ENCODE data around the gene ZNF558. TPM values are rescaled to one million over a fixed set of nuclear protein-coding genes. Genes with fewer than 3 reads are reported as not detected.
A peak's percentile ranks its signal among the peaks of the same experiment; 100 is the strongest.

The ZNF558 gene
- total and polyA plus RNA-seq, 2 experiments from 2014 or later = 3.5 to 5.7 TPM

- TF ChIP-seq CTCF (conservative IDR thresholded peaks at IDR 0.05; ENCODE audit: low read depth in 2 of 2) (no peak), ETS1 (IDR thresholded peaks at IDR 0.05) (no peak), STAT1 (IDR thresholded peaks at IDR 0.05; ENCODE audit: unreplicated experiment) (no peak)
These were observed 4.8 kb downstream of the ZNF558 start (continued) for GRCh38 chr19:8827277-8827676.

- H3K27me3 ChIP-seq (ENCODE audit: insufficient read depth) = no peaks in the 10 kb centered on the region
- H3F3A ChIP-seq (replicated peaks; ENCODE audit: low read depth) = no peaks in the 10 kb centered on the region
- H3K79me2 ChIP-seq (replicated peaks; ENCODE audit: insufficient read depth) = no peaks in the 10 kb centered on the region
- DNase-seq (ENCODE audit: low spot score) (peak; percentile 5), ATAC-seq (no peak)
- H3K9me2 ChIP-seq (ENCODE audit: insufficient read depth) = no peaks in the 10 kb centered on the region
- H3K36me3 ChIP-seq (ENCODE audit: insufficient read depth) = peaks cover 5% of the 10 kb centered on the region; the same call in 1 of the 2 replicates
- no peaks in the 10 kb centered on the region for H4K20me1 ChIP-seq (replicated peaks; ENCODE audit: insufficient read depth)
- H3K4me1 ChIP-seq (ENCODE audit: insufficient read depth) = no peaks in the 10 kb centered on the region
- no peak overlapping the region for H3K27ac ChIP-seq (ENCODE audit: low read depth)
- H2AFZ ChIP-seq = no peak overlapping the region
- Mint-ChIP-seq H3K9me3 (peaks cover 99% of the 10 kb centered on the region), H3K4me1 (no peaks in the 10 kb centered on the region), H3K4me3 (no peak overlapping the region), H3K27ac (no peak overlapping the region), H3K36me3 (ENCODE audit: low read depth) (peaks cover 59% of the 10 kb centered on the region), H3K27me3 (ENCODE audit: insufficient read depth, low read depth, poor library complexity) (peaks cover 11% of the 10 kb centered on the region)
- H3K4me3 ChIP-seq = no peak overlapping the region
- no peak overlapping the region for H3K4me2 ChIP-seq
- TF ChIP-seq STAT1 (IDR thresholded peaks at IDR 0.05; ENCODE audit: unreplicated experiment) = no peak
- no peak for TF ChIP-seq ZNF331 (CRISPR knock-in tag; IDR thresholded peaks at IDR 0.05; ENCODE audit: low read depth)
- TF ChIP-seq CREB1 (CRISPR knock-in tag; IDR thresholded peaks at IDR 0.05; ENCODE audit: low read depth) = no peak
- TF ChIP-seq CTCF (conservative IDR thresholded peaks at IDR 0.05; ENCODE audit: low read depth in 2 of 2) = no peak
- no peak for TF ChIP-seq ZNF462 (CRISPR knock-in tag; IDR thresholded peaks at IDR 0.05)
- no peak for TF ChIP-seq EZH2 (IDR thresholded peaks at IDR 0.05; ENCODE audit: low read depth, unreplicated experiment)
- no peak for TF ChIP-seq EZH2phosphoT487 (IDR thresholded peaks at IDR 0.05; ENCODE audit: unreplicated experiment)
- no peak for TF ChIP-seq REST (IDR thresholded peaks at IDR 0.05; ENCODE audit: unreplicated experiment)
- TF ChIP-seq JUNB (IDR thresholded peaks at IDR 0.05; ENCODE audit: unreplicated experiment) = no peak
These were observed 5.7 kb downstream of the ZNF558 start for GRCh38 chr19:8826371-8826770.

All from GM23338 (cell line).